Activated naive CD4-positive, alpha-beta T cell treated with anti-CD3 and anti-CD28 coated beads, Interleukin-2, amount 50 U/mL, for 24 hours (primary cell): ENCODE results near the gene TBC1D16.

Source experiments
- H3K27ac Mint-ChIP-seq: one replicate; pipeline ENCODE4 v1.8.0; 2021; ENCODE audit warnings: mild to moderate bottlenecking, mixed read lengths
- H3K27me3 Mint-ChIP-seq: one replicate; pipeline ENCODE4 v1.8.0; 2021; ENCODE audit warnings: mixed read lengths
- H3K36me3 Mint-ChIP-seq: one replicate; pipeline ENCODE4 v1.8.0; 2021; ENCODE audit warnings: mixed read lengths
- H3K4me1 Mint-ChIP-seq: one replicate; pipeline ENCODE4 v1.8.0; 2021; ENCODE audit warnings: mixed read lengths
- H3K4me3 Mint-ChIP-seq: one replicate; pipeline ENCODE4 v1.8.0; 2021; ENCODE audit warnings: mild to moderate bottlenecking, mixed read lengths
- H3K9me3 Mint-ChIP-seq: one replicate; pipeline ENCODE4 v1.8.0; 2021; ENCODE audit warnings: mixed read lengths

TBC1D16 gene

GRCh38 chr17:79941088-79942010, 94.3 kb downstream of the TBC1D16 start:
- Mint-ChIP-seq H3K4me3 (no peak overlapping the region), H3K27me3 (no peaks in the 10 kb centered on the region), H3K9me3 (no peaks in the 10 kb centered on the region), H3K4me1 (peaks cover 24% of the 10 kb centered on the region), H3K27ac (no peak overlapping the region), H3K36me3 (no peaks in the 10 kb centered on the region)

DNA sequence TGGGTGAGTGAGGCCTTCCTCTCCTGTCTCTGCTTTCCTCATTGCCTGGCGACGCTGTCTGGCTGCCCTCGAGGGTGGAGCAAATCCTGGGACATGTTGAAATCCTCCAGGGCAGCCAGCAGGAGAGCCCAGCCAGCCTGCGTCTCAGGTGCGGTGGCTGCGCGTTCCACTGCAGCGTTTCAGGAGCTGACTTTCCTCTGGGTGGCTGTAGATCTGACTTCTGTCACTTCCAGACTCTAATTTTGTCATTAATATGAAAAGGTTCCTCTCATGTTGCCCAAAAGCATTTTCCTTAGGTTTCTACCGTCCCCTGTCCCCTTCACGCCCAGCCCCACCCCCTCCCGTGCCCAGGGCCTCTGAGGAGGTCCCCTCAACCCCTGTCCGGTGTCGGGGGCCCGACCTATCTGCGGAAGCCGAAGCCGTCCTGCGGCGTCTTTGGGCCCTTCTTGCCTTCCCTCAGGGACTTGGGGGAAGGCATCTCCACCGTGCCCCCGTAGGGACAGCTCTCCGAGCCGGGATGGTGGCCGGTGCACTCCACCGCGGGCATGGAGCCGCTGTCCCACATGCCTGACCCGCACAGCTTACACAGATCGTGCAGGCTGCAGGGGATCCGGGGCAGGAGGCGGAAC, 95.1 kb downstream of the TBC1D16 start:
- no peaks in the 10 kb centered on the region for H3K36me3 Mint-ChIP-seq
- H3K27ac Mint-ChIP-seq = no peak overlapping the region
- no peaks in the 10 kb centered on the region for H3K27me3 Mint-ChIP-seq
- H3K4me3 Mint-ChIP-seq = no peak overlapping the region
- H3K4me1 Mint-ChIP-seq = peaks cover 32% of the 10 kb centered on the region
- H3K9me3 Mint-ChIP-seq = no peaks in the 10 kb centered on the region

GRCh38 chr17:79939755-79940458, 95.8 kb downstream of the TBC1D16 start:
- Mint-ChIP-seq H3K4me1 (peaks cover 38% of the 10 kb centered on the region), H3K27me3 (no peaks in the 10 kb centered on the region), H3K36me3 (no peaks in the 10 kb centered on the region), H3K4me3 (no peak overlapping the region), H3K9me3 (no peaks in the 10 kb centered on the region), H3K27ac (no peak overlapping the region)

- Mint-ChIP-seq H3K36me3 (no peaks in the 10 kb centered on the region), H3K27me3 (no peaks in the 10 kb centered on the region), H3K4me1 (peaks cover 47% of the 10 kb centered on the region), H3K4me3 (no peak overlapping the region), H3K9me3 (no peaks in the 10 kb centered on the region), H3K27ac (peak overlapping the region; percentile 30)
Measured at GRCh38 chr17:79939094-79939435, 96.6 kb downstream of the TBC1D16 start.

DNA sequence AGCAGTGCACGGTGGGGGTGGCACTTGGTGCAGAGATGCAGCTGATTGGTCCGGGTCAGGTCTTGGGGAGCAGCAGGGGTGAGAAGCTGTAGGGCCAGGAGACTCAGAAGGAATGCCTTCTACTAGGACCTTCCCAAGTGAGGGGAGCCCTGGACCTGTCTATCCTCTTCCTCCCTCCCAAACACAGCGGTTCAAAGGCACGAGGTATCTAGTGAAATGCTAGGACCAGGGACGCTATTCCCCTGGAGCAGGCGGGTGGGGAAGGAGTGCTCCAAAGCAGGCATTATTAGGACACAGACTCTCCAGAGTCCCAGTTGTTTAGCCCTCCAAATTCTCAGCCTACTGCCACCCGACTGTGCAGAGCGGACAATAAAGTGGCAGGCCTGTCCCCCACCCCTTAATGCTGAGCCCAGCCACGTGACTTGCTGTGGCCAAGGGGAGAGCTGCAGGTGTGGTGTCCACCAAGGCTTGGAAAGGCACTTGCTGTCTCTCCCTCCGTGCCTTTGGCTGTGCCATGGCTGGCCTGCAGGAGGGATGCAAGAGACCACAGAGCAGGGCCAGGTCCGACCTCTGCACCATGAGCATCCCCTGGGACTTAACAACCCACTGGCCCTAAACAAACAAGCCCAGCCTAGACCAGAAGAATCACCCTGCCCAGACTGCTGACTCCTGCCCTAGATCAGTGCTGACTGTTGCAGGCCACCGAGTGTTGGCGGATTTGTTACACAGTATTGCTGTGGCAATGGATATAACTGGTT, 97.2 kb downstream of the TBC1D16 start:
- Mint-ChIP-seq H3K27ac (peak overlapping the region; percentile 30), H3K9me3 (no peaks in the 10 kb centered on the region), H3K36me3 (no peaks in the 10 kb centered on the region), H3K4me3 (no peak overlapping the region), H3K27me3 (no peaks in the 10 kb centered on the region), H3K4me1 (peaks cover 52% of the 10 kb centered on the region)

DNA sequence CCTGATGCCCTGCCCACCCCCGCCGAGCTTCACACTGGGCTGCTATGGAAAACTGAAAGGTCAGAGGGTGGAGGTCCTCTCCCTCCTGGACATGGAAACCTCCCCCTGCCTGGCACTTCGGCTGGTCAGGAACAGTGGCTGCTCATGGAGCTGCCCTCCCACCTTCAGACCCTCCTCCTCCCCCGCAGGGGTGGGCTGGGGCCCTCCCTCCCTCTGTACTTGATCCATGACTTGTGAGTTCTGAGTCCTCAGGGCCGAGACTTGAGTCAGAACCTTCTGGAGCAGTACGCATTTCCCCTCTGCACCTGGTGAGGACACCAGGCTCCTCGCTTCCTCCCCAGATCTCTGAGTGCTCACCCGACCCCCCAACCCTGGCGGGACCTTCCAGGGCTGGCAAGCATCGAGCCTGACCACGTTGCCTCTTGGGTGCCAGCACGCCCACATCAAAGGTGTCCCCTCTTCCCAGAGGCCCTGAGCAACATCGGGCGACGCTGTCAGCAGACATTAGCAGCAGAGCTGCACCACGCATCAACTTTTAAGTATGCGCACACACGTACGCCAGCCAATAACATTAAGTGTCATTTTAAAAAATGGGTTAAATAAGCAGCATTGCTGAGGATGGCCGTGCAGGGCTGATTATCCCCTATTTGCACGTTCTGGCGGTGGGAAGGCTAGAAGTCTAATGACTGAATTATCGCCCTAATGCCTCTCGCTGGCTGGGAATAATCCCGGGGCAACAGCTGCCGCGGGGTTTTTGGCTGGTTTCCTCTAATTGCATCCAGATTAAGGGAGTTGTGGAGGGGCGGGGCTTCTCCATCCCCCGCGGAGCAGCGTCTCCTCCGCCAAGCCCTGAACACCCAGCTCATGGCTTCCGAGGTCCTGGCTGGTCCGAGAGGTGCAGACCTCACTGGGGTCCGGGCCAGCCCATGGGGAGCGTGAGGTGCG, 98.0 kb downstream of the TBC1D16 start:
- H3K36me3 Mint-ChIP-seq = no peaks in the 10 kb centered on the region
- peaks cover 55% of the 10 kb centered on the region for H3K4me1 Mint-ChIP-seq
- H3K27ac Mint-ChIP-seq = peak overlapping the region; percentile 80
- H3K4me3 Mint-ChIP-seq = peak overlapping the region; percentile 73
- no peaks in the 10 kb centered on the region for H3K27me3 Mint-ChIP-seq
- H3K9me3 Mint-ChIP-seq = no peaks in the 10 kb centered on the region

GRCh38 chr17:79936641-79937381, 98.9 kb downstream of the TBC1D16 start:
- no peaks in the 10 kb centered on the region for H3K9me3 Mint-ChIP-seq
- H3K4me1 Mint-ChIP-seq = peaks cover 58% of the 10 kb centered on the region
- H3K36me3 Mint-ChIP-seq = no peaks in the 10 kb centered on the region
- peak overlapping the region; percentile 73 for H3K4me3 Mint-ChIP-seq
- peak overlapping the region; percentile 80 for H3K27ac Mint-ChIP-seq
- H3K27me3 Mint-ChIP-seq = peaks cover 2% of the 10 kb centered on the region

DNA sequence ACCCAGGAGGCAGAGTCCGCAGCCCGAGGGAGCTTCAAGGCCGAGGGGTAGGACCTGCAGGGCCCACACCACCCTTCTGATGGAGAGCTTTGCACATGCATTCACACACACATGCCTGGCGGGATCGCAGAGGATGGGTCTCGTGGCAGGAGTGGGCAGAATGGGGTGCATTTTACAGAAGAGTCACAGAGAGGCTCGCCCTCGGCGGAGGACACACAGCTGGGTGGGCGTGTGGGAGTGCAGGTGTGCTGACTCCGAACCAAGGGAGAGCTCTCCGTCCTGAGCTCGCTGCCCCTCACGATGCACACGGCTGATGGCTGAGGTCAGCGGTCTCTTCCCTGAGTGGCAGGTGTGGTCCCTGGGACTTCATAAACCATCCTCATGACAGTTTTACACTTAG, 99.6 kb downstream of the TBC1D16 start:
- peaks cover 62% of the 10 kb centered on the region for H3K4me1 Mint-ChIP-seq
- H3K27ac Mint-ChIP-seq = no peak overlapping the region
- H3K27me3 Mint-ChIP-seq = peaks cover 2% of the 10 kb centered on the region
- peak overlapping the region; percentile 20 for H3K4me3 Mint-ChIP-seq
- H3K9me3 Mint-ChIP-seq = no peaks in the 10 kb centered on the region
- H3K36me3 Mint-ChIP-seq = no peaks in the 10 kb centered on the region

- no peaks in the 10 kb centered on the region for H3K9me3 Mint-ChIP-seq
- no peaks in the 10 kb centered on the region for H3K36me3 Mint-ChIP-seq
- peaks cover 2% of the 10 kb centered on the region for H3K27me3 Mint-ChIP-seq
- peaks cover 62% of the 10 kb centered on the region for H3K4me1 Mint-ChIP-seq
- no peak overlapping the region for H3K4me3 Mint-ChIP-seq
- H3K27ac Mint-ChIP-seq = no peak overlapping the region
Measured at GRCh38 chr17:79935197-79935885, 100.3 kb downstream of the TBC1D16 start.

- H3K9me3 Mint-ChIP-seq = no peaks in the 10 kb centered on the region
- H3K4me3 Mint-ChIP-seq = no peak overlapping the region
- peaks cover 62% of the 10 kb centered on the region for H3K4me1 Mint-ChIP-seq
- H3K27ac Mint-ChIP-seq = no peak overlapping the region
- H3K27me3 Mint-ChIP-seq = peaks cover 2% of the 10 kb centered on the region
- H3K36me3 Mint-ChIP-seq = no peaks in the 10 kb centered on the region
Measured at GRCh38 chr17:79934653-79934970, 101.1 kb downstream of the TBC1D16 start.

DNA sequence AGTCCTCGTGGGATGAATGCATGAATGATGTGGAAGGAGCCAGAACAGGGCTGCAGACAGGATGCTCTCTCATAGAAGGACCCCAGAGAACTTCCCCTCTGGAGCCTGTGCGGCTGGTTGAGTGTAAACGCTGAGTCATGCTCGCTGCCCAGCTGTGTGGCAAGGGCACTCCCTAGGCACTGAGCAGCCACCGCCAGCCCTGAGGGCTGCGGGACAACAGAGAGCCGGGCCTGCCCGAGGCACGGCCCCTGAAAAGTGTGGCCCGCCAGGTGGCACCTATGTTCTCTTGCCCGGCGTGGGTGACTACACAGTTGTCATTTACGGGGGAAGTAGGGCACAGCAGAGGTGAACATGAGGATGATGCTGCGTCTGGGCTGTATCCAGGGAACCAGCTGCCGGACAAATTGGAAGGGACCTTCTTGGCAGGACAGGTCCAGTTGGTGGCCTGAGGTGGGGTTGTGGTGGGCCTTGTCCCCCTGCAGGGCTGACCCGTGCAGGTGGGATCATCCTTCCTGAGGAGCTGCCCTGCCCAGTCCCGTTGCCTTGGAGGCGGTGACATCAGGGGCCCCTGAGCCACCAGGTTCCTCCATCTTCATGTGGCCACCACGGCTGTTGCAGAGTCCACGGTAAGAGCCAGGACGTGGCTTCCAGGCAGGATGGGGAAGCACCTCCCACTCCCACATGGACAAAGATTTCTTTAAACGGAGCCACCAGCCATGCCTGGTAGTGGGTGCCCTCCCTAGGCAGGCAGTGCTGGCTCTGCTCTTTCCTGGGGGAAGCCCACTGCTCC, 101.6 kb downstream of the TBC1D16 start:
- Mint-ChIP-seq H3K36me3 (no peaks in the 10 kb centered on the region), H3K27ac (peak overlapping the region; percentile 55), H3K4me1 (peaks cover 62% of the 10 kb centered on the region), H3K4me3 (peak overlapping the region; percentile 36), H3K9me3 (no peaks in the 10 kb centered on the region), H3K27me3 (peaks cover 2% of the 10 kb centered on the region)

DNA sequence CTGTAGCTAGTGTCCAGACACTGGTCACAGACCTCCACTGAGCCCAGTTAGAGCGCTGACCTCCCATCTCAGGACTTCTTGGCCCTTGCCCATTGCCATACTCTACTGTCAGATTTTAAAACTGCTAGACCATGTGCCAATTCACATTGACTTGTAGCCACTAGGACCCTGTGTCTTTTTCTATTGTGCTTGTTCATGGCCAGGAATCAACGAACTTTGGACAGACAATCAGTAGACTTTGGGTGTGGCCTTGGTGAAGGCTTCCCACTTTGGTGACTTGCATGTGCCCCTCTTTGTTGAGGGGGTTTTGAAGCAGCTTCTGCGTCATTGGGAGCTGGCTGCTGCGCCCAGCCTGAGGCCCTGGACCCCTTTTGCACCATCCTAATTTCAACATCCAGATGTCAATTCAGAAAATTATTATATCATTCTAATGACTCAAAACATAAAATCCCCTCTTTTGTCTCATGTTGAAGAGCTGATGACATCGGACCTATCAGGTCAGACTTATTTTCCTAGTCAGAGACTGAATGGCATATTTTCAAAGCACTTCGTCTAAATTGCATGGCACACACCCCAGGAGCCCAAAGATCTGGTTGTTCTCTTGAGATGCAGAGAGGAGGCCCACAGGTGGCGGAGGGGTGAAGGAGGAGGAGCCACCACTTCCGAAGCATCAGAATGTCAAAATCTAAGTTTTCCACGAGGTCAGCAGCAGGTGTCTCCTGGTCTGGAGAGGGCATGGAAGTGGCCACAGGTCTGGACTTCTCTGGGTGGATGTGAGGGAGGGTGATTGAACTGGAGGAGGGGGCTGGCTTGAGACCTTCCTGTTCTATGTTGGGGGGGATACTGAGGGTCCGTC, 103.0 kb downstream of the TBC1D16 start:
- H3K27me3 Mint-ChIP-seq = peaks cover 6% of the 10 kb centered on the region
- H3K9me3 Mint-ChIP-seq = no peaks in the 10 kb centered on the region
- no peaks in the 10 kb centered on the region for H3K36me3 Mint-ChIP-seq
- H3K4me3 Mint-ChIP-seq = no peak overlapping the region
- no peak overlapping the region for H3K27ac Mint-ChIP-seq
- peaks cover 64% of the 10 kb centered on the region for H3K4me1 Mint-ChIP-seq
